ENCODE measurements around the gene CBARP.
A peak's percentile ranks its signal among the peaks of the same experiment; 100 is the strongest.

The CBARP gene

DNA sequence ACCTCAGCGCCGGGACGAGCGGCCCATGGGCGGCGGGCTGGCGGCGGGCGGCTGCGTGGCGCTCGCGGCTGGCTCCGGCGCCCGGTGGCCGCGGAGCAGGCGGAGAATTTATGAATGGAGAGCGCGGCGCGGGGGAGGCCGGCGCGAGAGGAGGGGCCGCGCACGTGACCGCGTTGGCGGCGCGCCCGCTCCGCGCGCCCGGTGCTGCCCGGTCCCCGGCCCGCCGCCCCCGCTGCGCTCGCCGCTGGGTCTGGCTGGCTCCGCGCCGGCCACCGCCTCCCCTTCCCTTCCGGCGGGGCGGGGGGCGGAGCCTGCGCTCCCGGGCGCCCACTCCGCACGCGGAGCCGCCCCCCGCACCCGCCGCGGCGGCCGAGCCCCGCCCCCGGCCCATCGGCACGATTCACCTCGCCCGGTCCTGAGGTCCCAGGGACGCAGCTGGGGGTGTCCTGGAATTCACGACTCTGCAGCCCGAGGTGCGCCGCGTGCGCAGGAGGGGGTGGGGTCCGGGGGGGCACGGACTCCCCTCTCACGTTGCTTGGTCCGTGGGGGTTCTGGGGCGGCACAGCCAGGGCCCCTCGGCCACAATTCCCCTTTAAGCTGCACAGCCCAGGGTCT, at the start of gene CBARP:
Gene CBARP (minus strand): TSS at position 252 of the 615 bp plus-strand sequence. CDS start 1,905 bp downstream, outside the sequence.
- no peak for DNase-seq (ENCODE audit: low read depth)

DNA sequence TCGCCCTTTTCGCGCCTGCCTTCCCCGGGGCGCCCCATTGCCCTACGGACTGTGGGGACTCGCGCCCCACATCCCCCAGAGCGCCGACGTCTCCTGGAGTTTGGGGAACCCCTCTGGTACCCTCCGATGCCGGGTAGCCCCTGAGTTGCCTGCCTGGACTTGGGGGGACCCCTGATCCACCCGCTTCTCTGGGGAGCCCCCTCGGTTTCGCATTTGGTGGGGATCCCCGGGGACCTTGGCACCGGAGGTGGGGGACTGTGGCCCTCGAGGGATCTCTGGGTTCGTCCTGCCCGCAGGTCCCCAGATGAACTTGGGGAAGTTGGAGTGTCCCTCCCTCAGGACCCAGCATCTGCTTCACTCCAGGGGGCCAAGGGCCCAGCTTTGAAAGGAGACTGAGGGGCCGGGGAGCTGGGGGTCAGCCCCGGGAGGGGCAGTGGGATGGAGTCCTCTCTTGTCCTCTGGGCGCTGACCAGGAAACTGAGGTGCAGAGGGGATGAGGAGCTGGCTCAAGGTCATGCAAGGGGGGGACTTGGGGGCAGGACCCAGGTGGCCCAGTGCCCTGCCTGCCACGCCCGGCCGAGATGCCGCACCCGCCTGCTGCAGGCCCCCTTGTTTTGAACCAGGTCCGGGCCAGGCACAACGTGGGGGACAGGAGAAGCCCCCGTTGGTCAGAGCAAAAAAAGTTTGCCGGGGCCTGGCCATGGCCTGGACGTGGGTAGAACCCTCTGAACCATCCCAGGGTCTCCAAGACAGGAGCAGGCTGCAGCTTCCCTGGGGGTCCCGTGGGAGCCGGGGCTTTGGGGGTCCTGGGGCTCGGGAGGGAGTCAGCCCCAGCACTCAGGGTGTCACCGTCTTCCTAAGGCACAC, 48.9 kb upstream of the CBARP start:
- no peak for DNase-seq (ENCODE audit: low read depth)

DNA sequence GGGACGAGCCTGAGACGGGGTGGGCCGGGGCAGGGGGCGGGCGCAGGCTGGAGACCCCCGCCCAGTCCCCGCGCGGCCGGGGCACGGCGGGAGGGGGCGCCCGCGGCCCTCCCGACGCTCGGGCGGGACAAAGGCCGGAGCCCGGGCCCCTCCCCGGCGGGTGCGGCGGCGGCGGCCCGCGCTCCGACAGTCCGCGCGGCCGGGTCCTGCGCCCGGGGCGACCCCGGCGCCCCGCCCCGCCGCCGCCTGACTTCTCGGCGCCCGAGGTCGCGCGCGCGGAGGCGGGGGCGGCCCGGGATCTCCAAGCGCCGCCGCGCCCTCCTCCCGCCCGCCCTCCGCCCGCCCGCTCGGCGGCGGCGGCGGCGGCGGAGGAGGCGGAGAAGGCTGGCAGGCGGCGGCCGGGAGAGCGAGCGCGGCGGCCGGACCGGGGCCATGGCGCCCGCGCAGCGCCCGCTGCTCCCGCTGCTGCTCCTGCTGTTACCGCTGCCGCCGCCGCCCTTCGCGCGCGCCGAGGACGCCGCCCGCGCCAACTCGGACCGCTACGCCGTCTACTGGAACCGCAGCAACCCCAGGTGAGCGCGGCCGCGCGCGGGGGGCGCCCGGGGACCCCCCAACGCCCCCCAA, 48.0 kb upstream of the CBARP start, which contains the start of gene EFNA2:
Gene EFNA2 (plus strand): TSS at position 137 of the 624 bp plus-strand sequence. CDS start 296 bp downstream, at position 433.
- DNase-seq (ENCODE audit: low read depth): no peak

- no peak for DNase-seq (ENCODE audit: low read depth)
Measured at GRCh38 chr19:1284979-1285736, 47.4 kb upstream of the CBARP start.

DNA sequence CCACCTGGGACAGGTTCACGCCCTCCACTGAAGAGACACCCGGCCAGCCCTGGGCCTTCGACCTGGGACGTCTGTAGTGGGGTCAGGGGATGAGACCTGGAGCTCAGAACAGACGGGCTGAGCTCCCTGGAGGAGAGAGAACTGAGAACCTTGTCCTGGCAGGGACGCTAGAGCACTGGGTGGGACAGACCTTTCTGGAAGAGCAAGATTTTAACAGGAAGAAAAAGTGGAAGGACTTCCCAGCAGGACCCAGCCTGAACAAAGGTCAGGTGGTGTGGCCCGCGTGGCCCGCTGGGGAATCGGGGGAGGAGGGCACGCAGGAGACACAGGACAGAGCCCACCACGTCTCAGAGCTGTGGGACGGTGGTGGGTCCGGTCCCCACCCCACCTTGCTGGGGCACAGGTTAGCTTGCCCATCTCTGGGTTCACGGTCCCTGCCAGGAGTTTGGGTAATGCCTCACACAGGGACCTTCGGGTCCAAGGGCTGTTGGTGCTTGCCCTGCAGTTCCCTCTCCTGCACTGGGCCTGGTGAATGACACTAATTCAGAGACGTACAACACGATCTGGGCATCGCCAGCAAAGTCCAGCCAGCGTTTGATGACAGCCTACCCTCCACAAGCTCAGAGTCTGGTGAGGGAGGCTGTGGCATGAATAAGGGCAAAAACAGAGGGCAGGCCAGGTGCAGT, 46.6 kb upstream of the CBARP start:
- no peak for DNase-seq (ENCODE audit: low read depth)

DNA sequence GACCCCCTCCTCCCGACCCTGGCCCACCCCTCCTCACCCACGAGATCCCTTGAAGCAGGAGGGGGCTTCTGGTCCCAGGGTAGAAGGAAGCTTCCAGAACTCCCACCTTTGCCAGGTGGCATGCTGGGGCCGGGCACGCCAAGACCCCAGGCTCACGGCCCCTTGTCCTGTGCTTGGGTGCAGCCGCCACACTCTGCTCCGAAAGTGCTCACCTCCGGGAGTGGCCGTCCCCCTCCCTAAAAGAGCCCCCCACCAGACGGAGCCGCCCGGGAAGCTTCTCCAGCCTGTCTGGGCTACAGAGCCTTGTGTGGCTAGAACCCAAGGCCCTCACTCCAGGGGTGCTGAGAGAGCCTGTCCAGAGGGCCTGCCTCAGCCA, 46.1 kb upstream of the CBARP start:
- DNase-seq (ENCODE audit: low read depth): no peak

DNA sequence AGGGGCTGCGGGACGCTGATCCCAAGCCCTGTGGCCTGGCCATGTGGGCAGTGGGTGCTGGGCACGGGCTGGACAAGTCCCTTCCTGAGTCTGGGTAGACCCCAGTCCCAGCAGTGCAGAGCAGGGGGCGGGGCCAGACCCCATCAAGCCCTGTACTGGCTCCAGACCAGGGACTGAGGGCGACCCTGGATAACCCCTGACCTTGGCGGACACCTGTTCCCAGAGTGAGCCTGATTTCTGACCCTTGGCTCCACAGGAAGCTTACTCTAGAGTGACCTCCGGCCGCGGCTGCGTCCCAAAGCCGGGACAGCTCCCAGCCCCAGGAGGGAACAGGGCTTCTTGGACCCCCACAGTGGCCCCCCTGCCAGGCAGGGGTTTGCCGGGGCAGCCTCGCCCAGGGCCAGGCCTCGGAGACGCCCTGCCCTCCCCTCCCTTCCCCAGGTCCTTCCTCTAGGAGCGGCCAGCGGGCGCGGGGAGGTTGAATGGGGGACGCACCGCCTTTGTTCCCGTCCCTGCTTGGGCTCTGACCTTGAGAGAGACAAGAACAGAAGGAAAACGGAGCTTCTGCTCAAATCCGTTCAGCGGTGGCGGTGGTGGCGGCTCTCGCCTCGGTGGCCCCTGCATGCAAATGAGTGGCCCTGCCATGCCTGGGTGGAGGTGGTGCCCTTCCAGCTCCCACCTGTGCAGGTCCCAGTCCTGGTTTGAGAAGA, 45.6 kb upstream of the CBARP start:
- DNase-seq (ENCODE audit: low read depth): no peak

GRCh38 chr19:1282588-1283206, 44.9 kb upstream of the CBARP start:
- DNase-seq (ENCODE audit: low read depth): no peak

GRCh38 chr19:1281569-1282287, 43.9 kb upstream of the CBARP start:
- DNase-seq (ENCODE audit: low read depth): no peak

DNA sequence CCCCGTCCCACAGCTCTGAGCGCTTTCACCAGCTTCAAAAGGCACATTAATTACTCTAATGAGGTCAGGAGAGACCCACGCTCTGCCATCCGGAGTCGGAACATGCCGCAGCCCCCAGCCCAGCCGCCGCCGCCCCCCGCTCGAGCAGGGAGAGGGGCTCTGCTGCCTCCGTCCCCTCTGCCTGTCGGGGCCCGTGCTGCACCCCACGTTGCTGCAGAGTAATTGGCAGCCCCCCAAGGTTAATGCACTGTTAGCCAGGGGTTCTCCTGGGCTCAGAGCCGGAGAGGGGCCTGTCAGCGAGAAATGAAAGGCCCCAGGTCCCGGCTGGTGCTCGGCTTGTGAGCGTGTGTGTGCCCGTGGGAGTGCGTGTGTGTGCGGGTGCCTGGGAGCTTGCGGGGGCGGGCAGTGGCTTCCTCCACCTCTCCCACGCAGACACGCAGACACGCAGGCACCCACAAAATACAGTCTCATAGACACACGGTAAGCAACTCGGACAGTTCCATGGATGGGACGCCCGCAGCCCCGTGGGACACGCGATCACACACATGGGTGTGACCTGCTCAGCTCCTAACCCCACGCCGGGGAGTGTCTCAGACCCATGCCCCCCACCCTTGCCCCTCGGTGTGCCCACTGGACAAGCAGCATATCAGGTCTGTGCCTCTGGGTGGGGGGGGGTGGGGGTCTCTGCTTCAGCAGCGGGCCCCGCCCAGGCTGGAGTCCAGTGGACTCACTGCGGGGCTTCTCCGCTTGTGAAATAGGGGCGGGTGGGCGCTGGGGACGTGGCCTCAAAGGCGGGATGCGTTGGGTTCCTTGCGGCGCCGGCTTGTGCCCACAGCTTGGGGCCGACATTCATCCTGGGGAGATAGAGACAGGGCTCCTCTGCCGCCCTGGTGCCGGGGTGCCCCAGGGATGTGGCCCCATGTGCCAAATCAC, 43.1 kb upstream of the CBARP start:
- DNase-seq (ENCODE audit: low read depth): no peak

GRCh38 chr19:1279782-1280341, 42.1 kb upstream of the CBARP start:
- DNase-seq (ENCODE audit: low read depth): peak; percentile 81

DNA sequence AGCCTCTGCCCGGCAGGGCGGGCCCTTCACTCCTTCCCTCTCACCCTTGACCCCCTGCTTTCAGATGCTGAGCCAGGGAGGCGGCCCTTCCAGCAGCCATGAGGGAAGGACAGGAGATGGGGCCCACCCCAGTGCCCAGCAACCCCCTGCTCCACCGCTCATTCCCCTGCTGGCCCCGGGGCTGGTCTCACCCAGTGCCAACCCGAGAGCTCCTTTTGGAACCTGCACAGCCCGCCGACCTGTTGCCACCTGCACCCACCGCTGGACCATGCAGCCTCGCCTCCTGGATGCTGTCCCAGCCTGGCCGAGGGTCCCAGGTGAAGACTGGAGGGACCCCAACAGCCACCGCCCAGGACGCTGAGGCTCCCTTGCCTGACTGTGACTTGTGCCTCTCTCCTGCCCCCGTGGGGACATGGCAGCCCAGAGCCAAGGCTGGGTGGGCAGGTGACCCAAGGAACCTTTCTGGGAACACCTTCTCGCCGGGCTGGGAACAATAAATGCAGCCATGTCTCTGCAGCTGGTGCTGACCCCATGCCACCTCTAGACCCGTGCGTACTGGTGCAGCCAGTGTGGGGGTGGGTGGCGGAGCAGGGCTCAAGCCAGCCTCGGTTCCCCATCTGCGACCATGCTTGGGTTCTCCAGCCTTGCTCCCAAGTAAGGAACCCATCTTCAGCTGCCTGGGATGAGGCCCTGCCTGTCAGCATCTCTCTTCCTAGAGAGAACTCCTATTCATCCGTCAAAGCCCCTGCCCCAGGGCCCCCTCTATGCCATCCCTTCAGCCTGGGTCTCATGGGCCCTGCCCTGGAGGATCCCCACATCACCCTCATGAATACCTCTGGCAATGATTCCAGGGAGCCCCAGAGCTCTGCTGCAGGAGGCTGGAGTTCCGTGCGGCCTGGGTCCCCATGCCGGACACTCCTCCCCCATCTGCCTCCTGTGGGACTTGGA, 41.2 kb upstream of the CBARP start:
- no peak for DNase-seq (ENCODE audit: low read depth)

DNA sequence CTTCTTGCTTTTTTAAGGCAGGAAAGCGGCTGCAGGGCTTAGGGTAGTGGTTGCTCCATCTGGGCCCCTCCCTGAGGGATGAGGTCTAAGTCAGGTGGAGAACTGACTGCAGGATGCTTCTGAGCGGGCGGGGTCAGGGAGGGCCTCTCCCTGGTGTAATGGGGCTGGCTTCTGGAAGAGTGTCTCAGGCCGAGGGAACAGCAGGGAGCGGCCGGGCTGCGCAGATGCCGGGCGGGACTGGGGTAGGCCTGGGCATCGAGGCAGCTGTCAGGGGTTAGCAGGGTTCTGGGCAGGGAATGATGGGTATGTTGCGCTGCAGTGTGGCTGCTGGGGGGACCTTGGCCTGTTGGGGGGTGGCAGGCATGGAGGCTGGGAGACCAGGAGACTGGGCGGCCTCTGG, 40.3 kb upstream of the CBARP start:
- no peak for DNase-seq (ENCODE audit: low read depth)

DNA sequence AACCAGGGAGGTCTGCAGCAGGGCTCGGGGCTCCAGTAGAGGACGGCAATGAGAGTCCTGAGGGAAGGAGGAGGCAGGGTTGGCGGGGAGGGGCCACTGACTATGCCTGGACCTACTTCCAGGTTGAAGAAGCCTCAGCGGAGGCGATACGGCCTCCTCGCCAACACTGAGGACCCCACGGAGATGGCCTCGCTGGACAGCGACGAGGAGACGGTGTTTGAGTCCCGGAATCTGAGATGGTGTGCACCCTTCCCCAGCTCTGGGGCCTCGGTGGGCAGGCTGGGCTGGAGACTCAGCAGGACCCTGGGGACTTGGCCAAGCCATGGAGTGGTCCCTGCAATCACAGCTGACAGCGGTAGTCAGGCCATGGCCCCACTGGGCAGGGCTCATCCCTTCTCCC, 39.3 kb upstream of the CBARP start:
- DNase-seq (ENCODE audit: low read depth): no peak

- peak; percentile 33 for DNase-seq (ENCODE audit: low read depth)
Measured at GRCh38 chr19:1276628-1277022, 38.8 kb upstream of the CBARP start.

DNA sequence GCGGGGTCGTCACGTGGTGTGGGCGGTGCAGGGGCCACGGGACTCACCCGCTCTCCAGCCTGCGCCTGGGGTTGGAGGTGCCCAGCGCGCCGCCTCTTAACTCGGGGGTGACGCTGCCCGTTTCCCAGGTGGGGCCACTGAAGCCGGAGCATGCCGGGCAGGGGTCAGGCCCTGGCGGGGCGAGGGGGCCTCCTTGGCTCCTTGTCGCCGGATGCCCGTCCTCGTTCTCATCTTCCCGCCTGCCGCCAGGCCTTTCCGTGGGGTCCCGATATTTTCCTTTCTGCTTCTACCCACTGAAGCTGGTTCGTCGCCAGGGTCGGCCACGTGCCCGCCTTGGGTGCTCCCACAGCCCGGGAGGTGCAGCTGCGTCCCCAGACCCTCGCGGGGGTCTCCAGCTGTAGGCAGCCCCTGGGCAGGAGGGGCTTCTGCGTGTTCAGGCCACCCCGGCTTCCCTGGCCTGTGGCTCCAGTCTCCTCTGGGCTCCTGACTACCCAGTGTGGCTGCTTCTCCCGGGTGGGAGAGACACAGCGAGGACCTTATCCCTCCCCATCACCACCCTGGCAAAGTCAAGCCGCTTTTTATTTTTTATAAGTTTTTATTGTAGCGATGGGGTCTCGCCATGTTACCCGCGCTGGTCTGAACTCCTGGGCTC, 38.3 kb upstream of the CBARP start:
- no peak for DNase-seq (ENCODE audit: low read depth)

All from activated T-cell treated with anti-CD3 and anti-CD28 coated beads for 48 hours (primary cell).